ENCODE measurements around the gene CLTCL1. TPM values are rescaled to one million over a fixed set of nuclear protein-coding genes. Genes with fewer than 3 reads are reported as not detected.

The CLTCL1 gene
- total and polyA plus RNA-seq, 4 donors = 2.0 to 4.8 (median 2.6) TPM

DNA sequence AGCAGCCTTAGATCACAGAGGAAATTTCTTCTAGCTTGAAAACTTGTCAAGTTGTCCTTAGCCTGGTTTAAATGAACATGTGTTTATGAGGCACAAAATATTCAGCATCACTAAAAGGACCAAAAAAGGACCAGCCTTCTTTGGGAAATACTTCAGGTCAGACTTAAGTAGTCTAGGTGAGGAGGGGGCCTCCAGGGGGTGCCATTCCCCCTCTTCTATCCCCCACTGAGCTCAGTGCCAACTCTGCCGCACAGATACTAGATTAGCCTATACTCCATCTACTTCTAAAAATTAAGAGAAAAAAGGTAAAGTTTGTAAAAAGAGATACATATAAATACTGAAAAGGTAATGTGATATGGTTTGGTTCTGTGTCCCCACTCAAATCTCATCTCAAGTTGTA lies 20.6 kb downstream of the CLTCL1 start:
- no peak overlapping the region for H3K4me3 ChIP-seq (ENCODE audit: low read depth in 1 of 3, low read length in 3 of 3)
- WGBS = 98% methylated on average over 1 of the region's 1 CpG
- no peak for DNase-seq (ENCODE audit: low spot score)
- H3K27ac ChIP-seq (ENCODE audit: low read depth in 1 of 2, low read length in 2 of 2) = no peak overlapping the region
- no peaks in the 10 kb centered on the region for H3K4me1 ChIP-seq (ENCODE audit: control insufficient read depth in 4 of 4, insufficient read depth in 4 of 4, low read length in 3 of 4)
- TF ChIP-seq FOXA2 (IDR thresholded peaks at IDR 0.05) = no peak
- H3K27me3 ChIP-seq (ENCODE audit: control insufficient read depth in 4 of 4, insufficient read depth in 4 of 4, low read length in 3 of 4) = no peaks in the 10 kb centered on the region
- no peaks in the 10 kb centered on the region for H3K9me3 ChIP-seq (ENCODE audit: control insufficient read depth in 4 of 4, low read length in 3 of 4)
- no peak overlapping the region for H3K9ac ChIP-seq (ENCODE audit: low read depth in 1 of 2, low read length in 2 of 2)
- H3K36me3 ChIP-seq (ENCODE audit: control insufficient read depth in 4 of 4, insufficient read depth in 3 of 4, low read depth in 1 of 4, low read length in 3 of 4) = peaks cover 0 to 2% (median under 1%) of the 10 kb centered on the region in 4 donors

- 97% methylated on average over 2 of the region's 2 CpGs for WGBS
Measured at GRCh38 chr22:19266547-19267086, 24.9 kb downstream of the CLTCL1 start.

DNA sequence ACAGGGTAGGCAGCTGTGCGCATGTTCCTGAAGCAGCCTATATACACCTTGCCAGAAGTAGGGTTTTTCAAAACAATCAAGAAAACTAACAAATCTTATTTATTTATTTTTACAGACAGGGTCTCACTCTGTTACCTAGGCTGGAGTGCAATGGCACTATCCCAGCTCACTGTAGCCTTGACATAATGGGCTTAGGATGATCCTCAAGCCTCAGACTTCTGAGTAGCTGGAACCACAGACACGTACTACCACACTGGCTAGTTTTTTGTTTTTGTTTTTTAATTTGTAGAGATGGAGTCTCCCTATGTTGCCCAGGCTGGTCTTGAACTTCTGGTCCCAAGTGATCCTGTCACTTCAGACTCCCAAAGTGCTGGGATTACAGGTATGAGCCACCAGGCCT lies 25.7 kb downstream of the CLTCL1 start:
- no peak overlapping the region for H3K9ac ChIP-seq (ENCODE audit: low read depth in 1 of 2, low read length in 2 of 2)
- no peak overlapping the region for H3K4me3 ChIP-seq (ENCODE audit: low read depth in 1 of 3, low read length in 3 of 3)
- H3K4me1 ChIP-seq (ENCODE audit: control insufficient read depth in 4 of 4, insufficient read depth in 4 of 4, low read length in 3 of 4) = no peaks in the 10 kb centered on the region
- no peak overlapping the region for H3K27ac ChIP-seq (ENCODE audit: low read depth in 1 of 2, low read length in 2 of 2)
- WGBS = 98% methylated on average over 2 of the region's 2 CpGs
- no peaks in the 10 kb centered on the region for H3K9me3 ChIP-seq (ENCODE audit: control insufficient read depth in 4 of 4, low read length in 3 of 4)
- DNase-seq (ENCODE audit: low spot score) = no peak
- H3K27me3 ChIP-seq (ENCODE audit: control insufficient read depth in 4 of 4, insufficient read depth in 4 of 4, low read length in 3 of 4) = no peaks in the 10 kb centered on the region
- H3K36me3 ChIP-seq (ENCODE audit: control insufficient read depth in 4 of 4, insufficient read depth in 3 of 4, low read depth in 1 of 4, low read length in 3 of 4) = peaks cover 0 to 2% (median 0%) of the 10 kb centered on the region in 4 donors
- TF ChIP-seq FOXA2 (IDR thresholded peaks at IDR 0.05) = no peak
- no peak for TF ChIP-seq ATF3 (IDR thresholded peaks at IDR 0.05)
- no peak for TF ChIP-seq JUND (IDR thresholded peaks at IDR 0.05)
- no peak for TF ChIP-seq EGR1 (IDR thresholded peaks at IDR 0.05; ENCODE audit: low read depth in 2 of 2)
- TF ChIP-seq YY1 (IDR thresholded peaks at IDR 0.05) = no peak
- no peak for TF ChIP-seq CTCF (IDR thresholded peaks at IDR 0.05; ENCODE audit: low read depth, low read length, missing input control)
- no peak for TF ChIP-seq FOXA1 (IDR thresholded peaks at IDR 0.05)
- TF ChIP-seq NR2F2 (IDR thresholded peaks at IDR 0.05) = no peak
- TF ChIP-seq, protein P1, sequence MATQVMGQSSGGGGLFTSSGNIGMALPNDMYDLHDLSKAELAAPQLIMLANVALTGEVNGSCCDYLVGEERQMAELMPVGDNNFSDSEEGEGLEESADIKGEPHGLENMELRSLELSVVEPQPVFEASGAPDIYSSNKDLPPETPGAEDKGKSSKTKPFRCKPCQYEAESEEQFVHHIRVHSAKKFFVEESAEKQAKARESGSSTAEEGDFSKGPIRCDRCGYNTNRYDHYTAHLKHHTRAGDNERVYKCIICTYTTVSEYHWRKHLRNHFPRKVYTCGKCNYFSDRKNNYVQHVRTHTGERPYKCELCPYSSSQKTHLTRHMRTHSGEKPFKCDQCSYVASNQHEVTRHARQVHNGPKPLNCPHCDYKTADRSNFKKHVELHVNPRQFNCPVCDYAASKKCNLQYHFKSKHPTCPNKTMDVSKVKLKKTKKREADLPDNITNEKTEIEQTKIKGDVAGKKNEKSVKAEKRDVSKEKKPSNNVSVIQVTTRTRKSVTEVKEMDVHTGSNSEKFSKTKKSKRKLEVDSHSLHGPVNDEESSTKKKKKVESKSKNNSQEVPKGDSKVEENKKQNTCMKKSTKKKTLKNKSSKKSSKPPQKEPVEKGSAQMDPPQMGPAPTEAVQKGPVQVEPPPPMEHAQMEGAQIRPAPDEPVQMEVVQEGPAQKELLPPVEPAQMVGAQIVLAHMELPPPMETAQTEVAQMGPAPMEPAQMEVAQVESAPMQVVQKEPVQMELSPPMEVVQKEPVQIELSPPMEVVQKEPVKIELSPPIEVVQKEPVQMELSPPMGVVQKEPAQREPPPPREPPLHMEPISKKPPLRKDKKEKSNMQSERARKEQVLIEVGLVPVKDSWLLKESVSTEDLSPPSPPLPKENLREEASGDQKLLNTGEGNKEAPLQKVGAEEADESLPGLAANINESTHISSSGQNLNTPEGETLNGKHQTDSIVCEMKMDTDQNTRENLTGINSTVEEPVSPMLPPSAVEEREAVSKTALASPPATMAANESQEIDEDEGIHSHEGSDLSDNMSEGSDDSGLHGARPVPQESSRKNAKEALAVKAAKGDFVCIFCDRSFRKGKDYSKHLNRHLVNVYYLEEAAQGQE (IDR thresholded peaks at IDR 0.05) = no peak

More at GRCh38 chr22:19266547-19267086, 24.9 kb downstream of the CLTCL1 start:
- Histone ChIP-seq H3K27ac (ENCODE audit: low read depth in 1 of 2, low read length in 2 of 2) (no peak overlapping the region), H3K4me1 (ENCODE audit: control insufficient read depth in 4 of 4, insufficient read depth in 4 of 4, low read length in 3 of 4) (no peaks in the 10 kb centered on the region), H3K4me3 (ENCODE audit: low read depth in 1 of 3, low read length in 3 of 3) (no peak overlapping the region), H3K9me3 (ENCODE audit: control insufficient read depth in 4 of 4, low read length in 3 of 4) (no peaks in the 10 kb centered on the region), H3K36me3 (ENCODE audit: control insufficient read depth in 4 of 4, insufficient read depth in 3 of 4, low read depth in 1 of 4, low read length in 3 of 4) (peaks cover 0 to 2% (median 0%) of the 10 kb centered on the region in 4 donors), H3K9ac (ENCODE audit: low read depth in 1 of 2, low read length in 2 of 2) (no peak overlapping the region), H3K27me3 (ENCODE audit: control insufficient read depth in 4 of 4, insufficient read depth in 4 of 4, low read length in 3 of 4) (no peaks in the 10 kb centered on the region)
- no peak for DNase-seq (ENCODE audit: low spot score)
- TF ChIP-seq, protein P1 (IDR thresholded peaks at IDR 0.05) = no peak

Measured in liver (tissue), 9 donors.